GM21529 (cell line): ENCODE data around the gene SFMBT2.
"Not testable (repeated sequence)": the region's sequence is repeated elsewhere in the genome, so short reads cannot be mapped to it uniquely, and the experiment has no call there.

Source experiments
- ATAC-seq: cut with Tn5 transposase; IDR thresholded peaks from one replicate; pipeline ENCODE4 v1.9.1; 2021; ENCODE audit not compliant: unreplicated experiment

Gene SFMBT2

GRCh38 chr10:7403620-7404019 is 7.2 kb downstream of the SFMBT2 start:
- ATAC-seq: no peak

- no peak for ATAC-seq
Measured at GRCh38 chr10:7401782-7402181, 9.1 kb downstream of the SFMBT2 start.

- no peak for ATAC-seq
Measured at GRCh38 chr10:7401156-7401555, 9.7 kb downstream of the SFMBT2 start.

DNA sequence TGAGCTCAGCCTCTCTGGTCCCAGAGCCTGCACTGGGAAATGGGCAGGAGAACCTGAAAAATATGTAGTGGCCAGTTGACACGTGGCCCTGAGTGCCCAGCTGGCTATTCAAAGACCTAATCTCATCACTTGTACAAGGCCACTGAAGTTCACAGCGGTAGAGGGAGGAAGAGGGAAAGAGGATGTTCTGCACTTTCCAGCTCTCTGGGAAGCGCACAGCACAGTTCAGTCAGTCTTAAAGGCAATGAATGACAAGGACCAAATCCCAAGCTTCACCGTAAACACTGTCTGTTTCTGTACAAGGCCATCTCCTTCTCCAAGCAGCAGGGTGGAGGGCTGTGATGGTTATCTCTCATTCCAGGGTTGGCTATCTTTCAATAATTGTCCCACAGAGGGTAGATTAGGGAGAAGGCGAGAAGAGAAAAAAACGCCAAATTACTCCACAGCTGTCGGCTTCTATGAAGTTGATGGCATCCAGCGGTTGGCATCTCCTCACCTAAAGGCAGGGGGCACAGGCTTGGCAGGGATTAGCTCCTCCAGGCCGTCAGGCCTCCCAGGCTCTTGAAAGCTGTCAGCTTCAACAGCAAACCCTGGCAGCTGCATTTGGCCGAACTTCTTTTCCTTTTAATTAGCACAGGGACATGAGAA is 10.6 kb downstream of the SFMBT2 start:
- no peak for ATAC-seq

DNA sequence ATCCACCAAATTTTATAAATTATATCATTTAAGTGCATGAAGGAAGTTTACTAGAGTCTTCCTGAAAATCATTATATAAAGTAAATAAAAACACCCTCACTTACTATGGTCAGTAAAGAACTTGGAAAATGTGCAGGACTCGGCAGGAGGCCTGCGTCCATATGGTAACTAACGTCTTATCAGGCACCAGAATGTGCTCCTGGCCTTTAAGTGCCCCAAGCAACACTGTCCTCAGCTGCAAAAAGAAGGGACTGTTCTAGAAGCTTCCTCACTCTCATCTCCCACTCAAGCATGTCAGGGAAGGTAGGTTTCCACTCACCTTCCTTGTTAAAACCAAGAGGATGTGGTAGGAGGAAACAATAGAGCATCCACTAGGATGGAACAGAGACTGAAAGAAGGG is 11.3 kb downstream of the SFMBT2 start:
- no peak for ATAC-seq

- no peak for ATAC-seq
Measured at GRCh38 chr10:7397049-7398035, 13.5 kb downstream of the SFMBT2 start.

DNA sequence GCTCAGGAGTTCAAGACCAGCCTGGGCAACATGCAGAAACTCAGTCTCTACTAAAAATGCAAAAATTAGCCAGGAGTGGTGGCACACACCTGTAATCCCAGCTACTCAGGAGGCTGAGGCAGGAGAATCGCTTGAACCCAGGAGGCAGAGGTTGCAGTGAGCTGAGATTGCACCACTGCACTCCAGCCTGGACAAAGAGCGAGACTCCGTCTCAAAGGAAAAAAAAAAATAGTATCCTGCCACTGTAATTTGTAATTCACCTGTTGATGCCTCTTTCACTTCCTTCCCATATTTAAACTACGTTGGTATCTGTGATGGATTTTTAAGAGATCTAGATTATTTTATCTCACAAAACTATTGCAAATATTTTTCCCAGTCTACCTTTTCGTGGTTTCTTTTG is 18.5 kb downstream of the SFMBT2 start:
- not testable (repeated sequence) for ATAC-seq

DNA sequence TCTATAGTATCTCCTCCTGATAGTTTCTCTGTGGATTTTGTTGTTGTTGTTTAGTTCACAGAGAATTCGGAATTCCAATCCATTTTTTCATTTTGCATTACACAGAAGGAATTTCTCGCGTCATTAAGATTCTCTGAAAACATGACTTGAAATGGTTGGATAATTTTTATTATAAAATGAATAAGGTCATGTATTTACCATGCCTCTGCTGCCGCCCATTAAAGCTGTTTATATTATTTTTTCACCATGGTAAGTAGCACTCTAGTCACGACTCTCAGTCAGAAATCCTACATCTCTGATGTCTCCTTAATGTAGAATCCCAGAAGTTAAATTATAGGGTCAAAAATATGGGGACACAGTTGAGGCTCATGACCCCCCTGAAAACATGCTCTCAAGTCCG is 19.1 kb downstream of the SFMBT2 start:
- no peak for ATAC-seq

DNA sequence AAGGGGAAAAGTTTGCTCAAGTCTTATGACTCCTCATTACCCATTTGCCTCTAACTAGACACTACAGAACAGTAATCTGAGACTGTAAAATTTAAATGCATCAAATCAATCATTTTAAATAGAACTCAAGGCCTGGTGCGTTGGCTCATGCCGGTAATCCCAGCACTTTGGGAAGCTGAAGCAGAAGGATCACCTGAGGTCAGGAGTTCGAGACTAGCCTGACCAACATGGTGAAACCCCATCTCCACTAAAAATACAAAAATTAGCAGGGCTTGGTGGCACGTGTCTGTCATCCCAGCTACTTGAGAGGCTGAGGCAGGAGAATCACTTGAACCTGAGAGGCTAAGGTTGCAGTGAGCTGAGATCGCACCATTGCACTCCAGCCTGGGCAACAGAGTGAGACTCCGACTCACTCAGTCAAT is 20.1 kb downstream of the SFMBT2 start:
- ATAC-seq: not testable (repeated sequence)

GRCh38 chr10:7389844-7390243 is 21.0 kb downstream of the SFMBT2 start:
- no peak for ATAC-seq

DNA sequence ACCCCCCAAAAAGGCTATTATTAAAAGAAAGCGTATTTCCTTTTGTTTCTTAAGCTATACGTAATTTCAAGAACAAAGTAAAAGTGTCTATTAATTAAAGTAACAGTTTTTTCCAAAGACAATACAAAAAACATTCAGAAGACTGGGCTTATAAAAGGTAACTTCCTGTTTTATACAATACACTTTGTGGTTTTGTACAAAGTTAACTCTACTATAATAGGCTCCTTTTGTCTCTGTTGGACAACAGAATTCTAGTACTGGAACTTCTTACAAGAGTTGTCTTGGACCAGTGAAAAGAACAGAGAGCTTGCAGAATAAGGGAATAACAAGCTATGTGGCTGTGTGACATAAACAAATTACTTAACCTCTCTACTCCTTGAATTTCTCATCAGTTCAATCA is 21.5 kb downstream of the SFMBT2 start:
- no peak for ATAC-seq

DNA sequence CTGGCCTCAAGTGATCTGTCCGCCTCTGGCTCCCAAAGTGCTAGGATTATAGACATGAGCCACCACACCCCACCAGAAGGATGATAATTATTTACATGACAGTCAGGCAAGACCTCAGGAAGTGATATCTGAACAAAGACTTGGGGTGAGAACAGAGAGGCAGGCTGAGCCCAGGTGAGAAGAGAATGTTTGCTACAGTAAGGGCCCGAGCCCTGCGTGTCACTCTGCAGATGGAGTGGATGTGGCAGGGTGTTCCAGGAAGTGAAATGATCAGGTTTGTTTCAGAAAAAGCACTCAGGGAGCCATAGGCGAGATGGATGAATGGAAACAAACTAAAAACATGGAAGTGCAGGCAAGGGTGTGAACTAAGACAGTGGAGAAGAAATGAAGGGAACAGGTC is 22.2 kb downstream of the SFMBT2 start:
- no peak for ATAC-seq

DNA sequence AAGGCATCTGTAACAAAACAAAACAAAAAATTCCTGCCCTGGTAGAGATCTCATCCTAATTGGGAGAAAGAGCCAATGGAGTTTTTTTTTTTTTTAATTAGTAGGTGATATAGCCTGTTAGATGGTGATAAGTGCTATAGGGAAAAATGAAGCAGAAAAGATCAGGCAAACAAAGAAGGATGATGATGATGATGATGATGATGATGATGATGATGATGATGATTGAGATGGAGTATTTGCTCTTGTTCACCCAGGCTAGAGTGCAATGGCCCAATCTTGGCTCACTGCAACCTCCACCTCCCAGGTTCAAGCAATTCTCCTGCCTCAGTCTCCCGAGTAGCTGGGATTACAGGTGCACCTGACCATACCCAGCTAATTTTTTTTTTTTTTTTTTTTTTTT is 22.7 kb downstream of the SFMBT2 start:
- ATAC-seq: not testable (repeated sequence)

- no peak for ATAC-seq
Measured at GRCh38 chr10:7385114-7385513, 25.7 kb downstream of the SFMBT2 start.

- ATAC-seq: no peak
Measured at GRCh38 chr10:7383442-7383841, 27.4 kb downstream of the SFMBT2 start.

- ATAC-seq: no peak
Measured at GRCh38 chr10:7380704-7381241, 30.1 kb downstream of the SFMBT2 start.

- ATAC-seq: no peak
Measured at GRCh38 chr10:7378602-7379403, 32.0 kb downstream of the SFMBT2 start.

- no peak for ATAC-seq
Measured at GRCh38 chr10:7377614-7378248, 33.1 kb downstream of the SFMBT2 start.

GRCh38 chr10:7374795-7375194 is 36.0 kb downstream of the SFMBT2 start:
- no peak for ATAC-seq

DNA sequence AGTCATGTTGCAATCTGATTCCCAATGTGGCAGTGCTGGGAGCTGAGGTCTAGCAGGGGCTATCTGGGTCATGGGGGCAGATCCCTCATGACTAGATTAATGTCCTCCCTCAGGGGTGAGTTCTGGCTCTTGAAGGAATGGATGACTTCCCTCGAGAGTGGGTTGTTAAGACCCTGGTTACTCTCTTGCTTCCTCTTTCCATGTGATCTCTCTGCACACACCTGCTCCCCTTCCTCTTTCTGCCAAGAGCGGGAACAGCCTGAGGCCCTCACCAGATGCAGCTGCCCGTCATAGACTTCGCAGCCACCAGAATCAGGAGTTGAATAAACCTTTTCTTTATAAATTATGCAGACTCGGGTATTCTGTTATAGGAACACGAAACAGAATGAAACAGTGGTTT is 37.8 kb downstream of the SFMBT2 start:
- no peak for ATAC-seq

- ATAC-seq: no peak
Measured at GRCh38 chr10:7372504-7372903, 38.3 kb downstream of the SFMBT2 start.
